ENCODE measurements around the gene BRSK2.

The BRSK2 gene

GRCh38 chr11:1470681-1471611 lies 81.2 kb downstream of the BRSK2 start:
- H3K4me3 ChIP-seq (ENCODE audit: low read length) = no peak overlapping the region
- DNase-seq (ENCODE audit: low read depth) = no peak
- TF ChIP-seq CTCF (IDR thresholded peaks at IDR 0.05; ENCODE audit: insufficient read depth, low read depth, low read length, missing control alignments) = no peak

GRCh38 chr11:1471736-1472135 lies 82.0 kb downstream of the BRSK2 start:
- no peak for DNase-seq (ENCODE audit: low read depth)
- TF ChIP-seq CTCF (IDR thresholded peaks at IDR 0.05; ENCODE audit: insufficient read depth, low read depth, low read length, missing control alignments) = no peak
- H3K4me3 ChIP-seq (ENCODE audit: low read length) = no peak overlapping the region

- TF ChIP-seq CTCF (IDR thresholded peaks at IDR 0.05; ENCODE audit: insufficient read depth, low read depth, low read length, missing control alignments) = no peak
- no peak overlapping the region for H3K4me3 ChIP-seq (ENCODE audit: low read length)
- DNase-seq (ENCODE audit: low read depth) = no peak
Measured at GRCh38 chr11:1472180-1473005, 82.7 kb downstream of the BRSK2 start.

GRCh38 chr11:1473011-1473628 lies 83.4 kb downstream of the BRSK2 start:
- no peak overlapping the region for H3K4me3 ChIP-seq (ENCODE audit: low read length)
- DNase-seq (ENCODE audit: low read depth) = no peak
- no peak for TF ChIP-seq CTCF (IDR thresholded peaks at IDR 0.05; ENCODE audit: insufficient read depth, low read depth, low read length, missing control alignments)

GRCh38 chr11:1473786-1474185 lies 84.1 kb downstream of the BRSK2 start:
- no peak for DNase-seq (ENCODE audit: low read depth)
- TF ChIP-seq CTCF (IDR thresholded peaks at IDR 0.05; ENCODE audit: insufficient read depth, low read depth, low read length, missing control alignments) = no peak
- H3K4me3 ChIP-seq (ENCODE audit: low read length) = no peak overlapping the region

GRCh38 chr11:1475841-1476240 lies 86.1 kb downstream of the BRSK2 start:
- TF ChIP-seq CTCF (IDR thresholded peaks at IDR 0.05; ENCODE audit: insufficient read depth, low read depth, low read length, missing control alignments) = no peak
- no peak for DNase-seq (ENCODE audit: low read depth)

More at GRCh38 chr11:1475841-1476240, 86.1 kb downstream of the BRSK2 start:
- H3K4me3 ChIP-seq (ENCODE audit: low read length) = no peak overlapping the region

Data from epithelial cell of esophagus (primary cell).